NAMALWA (cell line): ENCODE results near the gene KLF5.
A peak's percentile ranks its signal among the peaks of the same experiment; 100 is the strongest.
"Not testable (repeated sequence)": the region's sequence is repeated elsewhere in the genome, so short reads cannot be mapped to it uniquely, and the experiment has no call there.

Experiments used
- DNase-seq: peaks from one replicate; pipeline ENCODE4 v3.0.0-alpha.2; 2015; ENCODE audit warnings: low spot score

Gene KLF5

GRCh38 chr13:73058736-73059459, at the start of gene KLF5:
Gene KLF5 (plus strand): TSS chr13:73059005. CDS start chr13:73059328, 323 bp downstream.
- peak; percentile 86 for DNase-seq

- no peak for DNase-seq
Observed at GRCh38 chr13:73011751-73012150, 47.1 kb upstream of the KLF5 start.

- no peak for DNase-seq
Observed at GRCh38 chr13:73015805-73016204, 43.0 kb upstream of the KLF5 start.

GRCh38 chr13:73018336-73018735, 40.5 kb upstream of the KLF5 start:
- no peak for DNase-seq

- DNase-seq, result no peak
Observed at GRCh38 chr13:73025217-73026012, 33.4 kb upstream of the KLF5 start.

- DNase-seq, result no peak
Observed at GRCh38 chr13:73034901-73035300, 23.9 kb upstream of the KLF5 start.

- DNase-seq, result no peak
Observed at GRCh38 chr13:73035660-73036059, 23.1 kb upstream of the KLF5 start.

- no peak for DNase-seq
Observed at GRCh38 chr13:73036566-73036965, 22.2 kb upstream of the KLF5 start.

- no peak for DNase-seq
Observed at GRCh38 chr13:73038064-73038463, 20.7 kb upstream of the KLF5 start.

- no peak for DNase-seq
Observed at GRCh38 chr13:73039201-73040108, 19.4 kb upstream of the KLF5 start.

GRCh38 chr13:73040484-73040883, 18.3 kb upstream of the KLF5 start:
- DNase-seq, result no peak

- no peak for DNase-seq
Observed at GRCh38 chr13:73040968-73041596, 17.7 kb upstream of the KLF5 start.

GRCh38 chr13:73045031-73045430, 13.8 kb upstream of the KLF5 start:
- DNase-seq, result no peak

GRCh38 chr13:73048615-73049014, 10.2 kb upstream of the KLF5 start:
- not testable (repeated sequence) for DNase-seq

- DNase-seq, result no peak
Observed at GRCh38 chr13:73054712-73055111, 4.1 kb upstream of the KLF5 start.

GRCh38 chr13:73055813-73056564, 2.8 kb upstream of the KLF5 start:
- no peak for DNase-seq

- no peak for DNase-seq
Observed at GRCh38 chr13:73056565-73056962, 2.2 kb upstream of the KLF5 start.

- DNase-seq, result no peak
Observed at GRCh38 chr13:73057284-73058063, 1.3 kb upstream of the KLF5 start.

GRCh38 chr13:73058064-73058313, 816 bp upstream of the KLF5 start:
- DNase-seq, result no peak

GRCh38 chr13:73058432-73058735, 421 bp upstream of the KLF5 start:
- DNase-seq, result no peak
